Cardiac fibroblast (primary cell): Measurements from ENCODE around the gene AK9.

Source experiments
- DNase-seq, 2 donors: peaks; one replicate each; pipeline versions ENCODE4 v3.0.0 to v3.0.0-alpha.2; 2010; ENCODE audit warnings: low read depth in 2 of 2
- H3K4me3 ChIP-seq, 2 donors: replicated peaks in 1 of 2; 1 replicate in 1 of 2; 2 replicates in 1 of 2; pipeline ENCODE4 v1.5.1; 2011; ENCODE audit warnings: low read depth in 2 of 2, low read length in 2 of 2, mild to moderate bottlenecking in 2 of 2, moderate library complexity in 1 of 2
- TF ChIP-seq, protein P1 (sequence below): IDR thresholded peaks from one replicate; pipeline ENCODE4 v1.5.1; 2011; ENCODE audit warnings: low read depth, mild to moderate bottlenecking, low read length, inconsistent platforms

AK9 gene

GRCh38 chr6:109510358-109510757, 180.6 kb downstream of the AK9 start:
- no peak for DNase-seq
- TF ChIP-seq, protein P1, sequence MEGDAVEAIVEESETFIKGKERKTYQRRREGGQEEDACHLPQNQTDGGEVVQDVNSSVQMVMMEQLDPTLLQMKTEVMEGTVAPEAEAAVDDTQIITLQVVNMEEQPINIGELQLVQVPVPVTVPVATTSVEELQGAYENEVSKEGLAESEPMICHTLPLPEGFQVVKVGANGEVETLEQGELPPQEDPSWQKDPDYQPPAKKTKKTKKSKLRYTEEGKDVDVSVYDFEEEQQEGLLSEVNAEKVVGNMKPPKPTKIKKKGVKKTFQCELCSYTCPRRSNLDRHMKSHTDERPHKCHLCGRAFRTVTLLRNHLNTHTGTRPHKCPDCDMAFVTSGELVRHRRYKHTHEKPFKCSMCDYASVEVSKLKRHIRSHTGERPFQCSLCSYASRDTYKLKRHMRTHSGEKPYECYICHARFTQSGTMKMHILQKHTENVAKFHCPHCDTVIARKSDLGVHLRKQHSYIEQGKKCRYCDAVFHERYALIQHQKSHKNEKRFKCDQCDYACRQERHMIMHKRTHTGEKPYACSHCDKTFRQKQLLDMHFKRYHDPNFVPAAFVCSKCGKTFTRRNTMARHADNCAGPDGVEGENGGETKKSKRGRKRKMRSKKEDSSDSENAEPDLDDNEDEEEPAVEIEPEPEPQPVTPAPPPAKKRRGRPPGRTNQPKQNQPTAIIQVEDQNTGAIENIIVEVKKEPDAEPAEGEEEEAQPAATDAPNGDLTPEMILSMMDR = no peak
- H3K4me3 ChIP-seq = no peak overlapping the region

- TF ChIP-seq, protein P1 = no peak
- H3K4me3 ChIP-seq = no peak overlapping the region
- DNase-seq = peak in 1 of 2 donors; percentile 42
Observed at GRCh38 chr6:109508166-109508860, 182.7 kb downstream of the AK9 start.

- no peak overlapping the region for H3K4me3 ChIP-seq
- no peak for DNase-seq
- TF ChIP-seq, protein P1 = no peak
Observed at GRCh38 chr6:109507490-109508072, 183.4 kb downstream of the AK9 start.

- DNase-seq = no peak
- H3K4me3 ChIP-seq = no peak overlapping the region
- TF ChIP-seq, protein P1 = no peak
Observed at GRCh38 chr6:109506841-109507240, 184.2 kb downstream of the AK9 start.

- TF ChIP-seq, protein P1 = no peak
Observed at GRCh38 chr6:109506314-109506713, 184.7 kb downstream of the AK9 start.

GRCh38 chr6:109503327-109504224, 187.4 kb downstream of the AK9 start:
- H3K4me3 ChIP-seq = no peak overlapping the region
- TF ChIP-seq, protein P1 = no peak
- no peak for DNase-seq

More at GRCh38 chr6:109506314-109506713, 184.7 kb downstream of the AK9 start:
- no peak overlapping the region for H3K4me3 ChIP-seq
- DNase-seq = no peak
